SU-DHL-6 (cell line): ENCODE results near the gene ANAPC10.

Experiments
- CTCF ChIP-seq: fragments of 200-600 bp; sonication (generic); IDR thresholded peaks from one replicate; pipeline ENCODE4 v1.5.1; 2017; ENCODE audit warnings: antibody characterized with exemption, mild to moderate bottlenecking, low read length, moderate library complexity; ENCODE audit not compliant: insufficient read depth, poor library complexity, severe bottlenecking
- EZH2phosphoT487 ChIP-seq: fragments of 200-600 bp; sonication (generic), shearing (Covaris generic); conservative IDR thresholded peaks from 2 replicates; pipeline ENCODE4 v1.6.1; 2018; ENCODE audit warnings: mild to moderate bottlenecking, antibody characterized with exemption, low read length, moderate library complexity, mixed read lengths

DNA sequence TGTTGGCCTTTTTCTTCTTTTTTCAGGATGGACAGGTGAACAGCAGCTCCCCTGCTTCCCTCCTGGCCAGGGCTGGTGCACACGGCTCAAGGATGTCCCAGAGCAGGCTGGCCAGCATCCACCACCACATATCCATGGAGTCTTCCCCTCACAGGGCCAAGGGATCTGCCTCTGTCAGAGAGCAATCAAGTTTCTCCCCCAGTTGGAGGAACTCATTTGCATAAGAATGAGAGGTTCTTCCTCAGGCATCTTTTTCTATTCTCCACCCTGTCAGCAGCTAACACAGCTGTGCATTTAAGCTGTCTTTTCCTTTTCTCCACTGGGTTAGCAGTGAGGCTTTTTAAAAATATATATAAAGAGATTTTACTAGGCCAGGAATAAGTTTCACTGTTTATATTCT is 143.8 kb downstream of the ANAPC10 start:
- no peak for TF ChIP-seq CTCF
- TF ChIP-seq EZH2phosphoT487: no peak
